WTC11 (cell line): ENCODE results near the gene CCDC69. TPM values are rescaled to one million over a fixed set of nuclear protein-coding genes. Genes with fewer than 3 reads are reported as not detected.
A peak's percentile ranks its signal among the peaks of the same experiment; 100 is the strongest.

Experiments
- ATAC-seq: fragments of 200-7000 bp; cut with Tn5 transposase; 2 replicates; pipeline ENCODE4 v1.10.0; 2021; ENCODE audit warnings: mild to moderate bottlenecking, moderate library complexity
- CTCF ChIA-PET: fragments of 300-600 bp; sonication (Branson Sonifier 250); formaldehyde crosslinking; loops from one replicate; lab custom pipeline; 2021; ENCODE audit warnings: antibody characterized with exemption; lab: Charles Lee
- POLR2A ChIA-PET: fragments of 350-600 bp; sonication (Branson Sonifier 250); formaldehyde crosslinking; loops from one replicate; lab custom pipeline; 2021; ENCODE audit warnings: antibody characterized with exemption; lab: Charles Lee
- DNase-seq: peaks from one replicate; pipeline ENCODE4 v3.0.0; 2021; ENCODE audit warnings: low spot score
- H3K27ac Mint-ChIP-seq: 2 replicates; pipeline ENCODE4 v1.8.0; 2021; ENCODE audit warnings: mixed read lengths
- H3K27me3 Mint-ChIP-seq: 2 replicates; pipeline ENCODE4 v1.8.0; 2021; ENCODE audit warnings: low read depth, mild to moderate bottlenecking, moderate library complexity, mixed read lengths
- H3K36me3 Mint-ChIP-seq: 2 replicates; pipeline ENCODE4 v1.8.0; 2021; ENCODE audit warnings: mixed read lengths
- H3K4me1 Mint-ChIP-seq: 2 replicates; pipeline ENCODE4 v1.8.0; 2022; ENCODE audit warnings: mixed read lengths
- H3K4me3 Mint-ChIP-seq: 2 replicates; pipeline ENCODE4 v1.8.0; 2021; ENCODE audit warnings: mild to moderate bottlenecking, moderate library complexity, mixed read lengths
- H3K9me3 Mint-ChIP-seq: 2 replicates; pipeline ENCODE4 v1.8.0; 2021; ENCODE audit warnings: mixed read lengths
- ATF3 ChIP-seq: sonication (generic); formaldehyde crosslinking; conservative IDR thresholded peaks from 2 replicates; pipeline ENCODE4 v1.8.1; 2022; ENCODE audit warnings: mild to moderate bottlenecking, missing genetic modification reagents
- E2F4 ChIP-seq: sonication (generic); formaldehyde crosslinking; IDR thresholded peaks from 2 replicates; pipeline ENCODE4 v1.8.1; 2022; ENCODE audit warnings: low read depth, mild to moderate bottlenecking, moderate library complexity, missing genetic modification reagents, borderline replicate concordance
- ESRRA ChIP-seq: sonication (generic); formaldehyde crosslinking; IDR thresholded peaks from 2 replicates; pipeline ENCODE4 v1.8.1; 2022; ENCODE audit warnings: mild to moderate bottlenecking, missing genetic modification reagents, borderline replicate concordance
- HMGA2 ChIP-seq: fragments of 250-450 bp; sonication (Bioruptor Pico); IDR thresholded peaks from 2 replicates; pipeline ENCODE4 v1.4.0; 2021; ENCODE audit warnings: mild to moderate bottlenecking, moderate library complexity
- JUN ChIP-seq: sonication (generic); formaldehyde crosslinking; IDR thresholded peaks from 2 replicates; pipeline ENCODE4 v1.8.0; 2023; ENCODE audit warnings: mild to moderate bottlenecking, missing genetic modification reagents
- NFATC4 ChIP-seq: fragments of 250-450 bp; sonication (Bioruptor Pico); IDR thresholded peaks from 2 replicates; pipeline ENCODE4 v1.9.0; 2021; ENCODE audit warnings: mild to moderate bottlenecking
- NFYB ChIP-seq: sonication (generic); formaldehyde crosslinking; conservative IDR thresholded peaks from 2 replicates; pipeline ENCODE4 v1.8.0; 2022; ENCODE audit warnings: low read depth, missing genetic modification reagents
- NR2C2 ChIP-seq: sonication (generic); formaldehyde crosslinking; IDR thresholded peaks from 2 replicates; pipeline ENCODE4 v1.8.0; 2022; ENCODE audit warnings: mild to moderate bottlenecking, missing genetic modification reagents
- NR3C1 ChIP-seq: sonication (generic); formaldehyde crosslinking; conservative IDR thresholded peaks from 2 replicates; pipeline ENCODE4 v1.8.1; 2023; ENCODE audit warnings: low read depth, mild to moderate bottlenecking, missing genetic modification reagents
- TCF7 ChIP-seq: sonication (generic); formaldehyde crosslinking; IDR thresholded peaks from 2 replicates; pipeline ENCODE4 v1.8.0; 2022; ENCODE audit warnings: mild to moderate bottlenecking, low read depth, missing genetic modification reagents, moderate library complexity
- TEAD1 ChIP-seq: sonication (generic); formaldehyde crosslinking; IDR thresholded peaks from 2 replicates; pipeline ENCODE4 v1.8.0; 2022; ENCODE audit warnings: mild to moderate bottlenecking, missing genetic modification reagents
- ZBTB43 ChIP-seq: sonication (generic); formaldehyde crosslinking; IDR thresholded peaks from 2 replicates; pipeline ENCODE4 v1.8.1; 2023; ENCODE audit warnings: mild to moderate bottlenecking, missing genetic modification reagents
- ZNF121 ChIP-seq: sonication (generic); formaldehyde crosslinking; IDR thresholded peaks from 2 replicates; pipeline ENCODE4 v1.8.0; 2023; ENCODE audit warnings: missing genetic modification reagents
- ZNF138 ChIP-seq: sonication (generic); formaldehyde crosslinking; conservative IDR thresholded peaks from 2 replicates; pipeline ENCODE4 v1.8.1; 2022; ENCODE audit warnings: mild to moderate bottlenecking, moderate library complexity, missing genetic modification reagents
- ZNF219 ChIP-seq: sonication (generic); formaldehyde crosslinking; IDR thresholded peaks from 2 replicates; pipeline ENCODE4 v1.8.0; 2023; ENCODE audit warnings: missing genetic modification reagents, mild to moderate bottlenecking, borderline replicate concordance
- ZNF423 ChIP-seq: fragments of 250-450 bp; sonication (Bioruptor Pico); IDR thresholded peaks from 2 replicates; pipeline ENCODE4 v2.1.2; 2022; ENCODE audit warnings: mild to moderate bottlenecking, moderate library complexity
- total RNA-seq: library from RNA; stranded (reverse); gene quantifications from 3 replicates; pipeline ENCODE4 v1.2.3, GENCODE V29; 2021
- TF ChIP-seq, protein P1 (sequence below): sonication (generic); formaldehyde crosslinking; IDR thresholded peaks from 2 replicates; pipeline ENCODE4 v1.8.0; 2023; ENCODE audit warnings: missing genetic modification reagents
- TF ChIP-seq, protein P2 (sequence below): fragments of 250-450 bp; sonication (Bioruptor Pico); IDR thresholded peaks from 2 replicates; pipeline ENCODE4 v1.9.0; 2021; ENCODE audit warnings: moderate library complexity, mild to moderate bottlenecking, inconsistent platforms, borderline replicate concordance
- TF ChIP-seq, protein P3 (sequence below): sonication (generic); formaldehyde crosslinking; IDR thresholded peaks from 2 replicates; pipeline ENCODE4 v1.8.0; 2023; ENCODE audit warnings: mild to moderate bottlenecking, missing genetic modification reagents
- TF ChIP-seq, protein P4 (sequence below): sonication (generic); formaldehyde crosslinking; IDR thresholded peaks from 2 replicates; pipeline ENCODE4 v1.8.1; 2023; ENCODE audit warnings: mild to moderate bottlenecking, moderate library complexity, missing genetic modification reagents

CCDC69 gene
- total RNA-seq, 1 experiment from 2014 or later: 12.4 TPM

- Mint-ChIP-seq H3K9me3 (no peaks in the 10 kb centered on the region), H3K27me3 (peaks cover 6% of the 10 kb centered on the region), H3K4me1 (peaks cover 28% of the 10 kb centered on the region), H3K27ac (no peak overlapping the region; the same call in 1 of the 2 replicates), H3K36me3 (no peaks in the 10 kb centered on the region), H3K4me3 (peak overlapping the region; percentile 32; the same call in 1 of the 2 replicates)
- DNase-seq: no peak
- ATAC-seq: no peak
- CTCF ChIA-PET: interaction anchor here (1.2 to 3.8 kb wide), 3 partner anchors 12 to 66 kb away, joined by 8 to 70 read pairs (median 20); no protein-coding TSS in a partner anchor
- TF ChIP-seq, protein P1, sequence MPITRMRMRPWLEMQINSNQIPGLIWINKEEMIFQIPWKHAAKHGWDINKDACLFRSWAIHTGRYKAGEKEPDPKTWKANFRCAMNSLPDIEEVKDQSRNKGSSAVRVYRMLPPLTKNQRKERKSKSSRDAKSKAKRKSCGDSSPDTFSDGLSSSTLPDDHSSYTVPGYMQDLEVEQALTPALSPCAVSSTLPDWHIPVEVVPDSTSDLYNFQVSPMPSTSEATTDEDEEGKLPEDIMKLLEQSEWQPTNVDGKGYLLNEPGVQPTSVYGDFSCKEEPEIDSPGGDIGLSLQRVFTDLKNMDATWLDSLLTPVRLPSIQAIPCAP (CRISPR knock-in tag): no peak
- peak; percentile 49; the same call in 1 of the 2 replicates for TF ChIP-seq NFYB (CRISPR knock-in tag)
- POLR2A ChIA-PET: no interaction called here
Measured at GRCh38 chr5:151251001-151251551, 27.2 kb upstream of the CCDC69 start.

GRCh38 chr5:151250346-151251000 lies 26.6 kb upstream of the CCDC69 start:
- H3K27ac Mint-ChIP-seq: peak overlapping the region; percentile 86
- ChIA-PET CTCF (interaction anchor here (0.6 to 1.2 kb wide), 4 partner anchors 9 to 254 kb away, joined by 3 to 8 read pairs (median 3); no protein-coding TSS in a partner anchor), POLR2A (no interaction called here)
- H3K4me1 Mint-ChIP-seq: peaks cover 28% of the 10 kb centered on the region
- no peaks in the 10 kb centered on the region for H3K36me3 Mint-ChIP-seq
- TF ChIP-seq NFYB (CRISPR knock-in tag) (no peak), NR2C2 (CRISPR knock-in tag) (no peak), JUN (CRISPR knock-in tag) (no peak), ATF3 (no peak)
- no peak for ATAC-seq
- H3K27me3 Mint-ChIP-seq: peaks cover 6% of the 10 kb centered on the region
- H3K9me3 Mint-ChIP-seq: no peaks in the 10 kb centered on the region
- H3K4me3 Mint-ChIP-seq: no peak overlapping the region
- DNase-seq: no peak

DNA sequence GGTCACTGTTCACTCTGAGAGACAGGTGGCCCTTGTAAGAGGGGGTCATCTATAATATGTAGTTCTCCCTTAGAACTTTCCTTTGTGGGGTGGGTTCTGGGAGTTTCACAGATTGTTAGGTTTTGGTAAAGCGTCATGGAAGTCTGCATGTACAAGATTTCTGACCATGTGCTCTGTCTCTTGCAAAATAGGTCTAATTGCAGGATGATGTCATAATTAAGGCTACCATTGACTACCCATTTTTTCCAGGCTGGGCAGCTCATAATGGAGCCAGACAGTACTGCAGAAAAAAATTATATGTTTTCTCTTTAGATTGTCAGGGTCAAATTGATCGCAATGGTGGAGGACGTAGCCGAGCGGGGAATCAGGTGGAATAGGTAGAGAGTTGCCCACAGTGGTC lies 25.4 kb upstream of the CCDC69 start:
- CTCF ChIA-PET: interaction anchor here (0.6 kb wide), 1 partner anchor 134 kb away, joined by 3 read pairs; no protein-coding TSS in a partner anchor
- Mint-ChIP-seq H3K27me3 (peaks cover 6% of the 10 kb centered on the region), H3K4me3 (no peak overlapping the region), H3K36me3 (no peaks in the 10 kb centered on the region), H3K4me1 (peaks cover 28% of the 10 kb centered on the region), H3K27ac (no peak overlapping the region), H3K9me3 (no peaks in the 10 kb centered on the region)
- DNase-seq: no peak
- POLR2A ChIA-PET: no interaction called here
- no peak for ATAC-seq
- TF ChIP-seq TEAD1 (CRISPR knock-in tag) (no peak), ZNF219 (CRISPR knock-in tag) (no peak), ZNF138 (no peak), NFATC4 (no peak), ZBTB43 (no peak), TCF7 (CRISPR knock-in tag) (no peak), ESRRA (CRISPR knock-in tag) (no peak), E2F4 (CRISPR knock-in tag) (no peak), ZNF121 (CRISPR knock-in tag) (no peak), HMGA2 (no peak), ZNF423 (CRISPR knock-in tag) (no peak), JUN (CRISPR knock-in tag) (no peak), NR3C1 (CRISPR knock-in tag) (no peak)
- TF ChIP-seq, protein P2, sequence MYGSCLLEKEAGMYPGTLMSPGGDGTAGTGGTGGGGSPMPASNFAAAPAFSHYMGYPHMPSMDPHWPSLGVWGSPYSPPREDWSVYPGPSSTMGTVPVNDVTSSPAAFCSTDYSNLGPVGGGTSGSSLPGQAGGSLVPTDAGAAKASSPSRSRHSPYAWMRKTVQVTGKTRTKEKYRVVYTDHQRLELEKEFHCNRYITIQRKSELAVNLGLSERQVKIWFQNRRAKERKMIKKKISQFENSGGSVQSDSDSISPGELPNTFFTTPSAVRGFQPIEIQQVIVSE (CRISPR knock-in tag): no peak
- TF ChIP-seq, protein P3, sequence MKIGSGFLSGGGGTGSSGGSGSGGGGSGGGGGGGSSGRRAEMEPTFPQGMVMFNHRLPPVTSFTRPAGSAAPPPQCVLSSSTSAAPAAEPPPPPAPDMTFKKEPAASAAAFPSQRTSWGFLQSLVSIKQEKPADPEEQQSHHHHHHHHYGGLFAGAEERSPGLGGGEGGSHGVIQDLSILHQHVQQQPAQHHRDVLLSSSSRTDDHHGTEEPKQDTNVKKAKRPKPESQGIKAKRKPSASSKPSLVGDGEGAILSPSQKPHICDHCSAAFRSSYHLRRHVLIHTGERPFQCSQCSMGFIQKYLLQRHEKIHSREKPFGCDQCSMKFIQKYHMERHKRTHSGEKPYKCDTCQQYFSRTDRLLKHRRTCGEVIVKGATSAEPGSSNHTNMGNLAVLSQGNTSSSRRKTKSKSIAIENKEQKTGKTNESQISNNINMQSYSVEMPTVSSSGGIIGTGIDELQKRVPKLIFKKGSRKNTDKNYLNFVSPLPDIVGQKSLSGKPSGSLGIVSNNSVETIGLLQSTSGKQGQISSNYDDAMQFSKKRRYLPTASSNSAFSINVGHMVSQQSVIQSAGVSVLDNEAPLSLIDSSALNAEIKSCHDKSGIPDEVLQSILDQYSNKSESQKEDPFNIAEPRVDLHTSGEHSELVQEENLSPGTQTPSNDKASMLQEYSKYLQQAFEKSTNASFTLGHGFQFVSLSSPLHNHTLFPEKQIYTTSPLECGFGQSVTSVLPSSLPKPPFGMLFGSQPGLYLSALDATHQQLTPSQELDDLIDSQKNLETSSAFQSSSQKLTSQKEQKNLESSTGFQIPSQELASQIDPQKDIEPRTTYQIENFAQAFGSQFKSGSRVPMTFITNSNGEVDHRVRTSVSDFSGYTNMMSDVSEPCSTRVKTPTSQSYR (CRISPR knock-in tag): no peak
- TF ChIP-seq, protein P4, sequence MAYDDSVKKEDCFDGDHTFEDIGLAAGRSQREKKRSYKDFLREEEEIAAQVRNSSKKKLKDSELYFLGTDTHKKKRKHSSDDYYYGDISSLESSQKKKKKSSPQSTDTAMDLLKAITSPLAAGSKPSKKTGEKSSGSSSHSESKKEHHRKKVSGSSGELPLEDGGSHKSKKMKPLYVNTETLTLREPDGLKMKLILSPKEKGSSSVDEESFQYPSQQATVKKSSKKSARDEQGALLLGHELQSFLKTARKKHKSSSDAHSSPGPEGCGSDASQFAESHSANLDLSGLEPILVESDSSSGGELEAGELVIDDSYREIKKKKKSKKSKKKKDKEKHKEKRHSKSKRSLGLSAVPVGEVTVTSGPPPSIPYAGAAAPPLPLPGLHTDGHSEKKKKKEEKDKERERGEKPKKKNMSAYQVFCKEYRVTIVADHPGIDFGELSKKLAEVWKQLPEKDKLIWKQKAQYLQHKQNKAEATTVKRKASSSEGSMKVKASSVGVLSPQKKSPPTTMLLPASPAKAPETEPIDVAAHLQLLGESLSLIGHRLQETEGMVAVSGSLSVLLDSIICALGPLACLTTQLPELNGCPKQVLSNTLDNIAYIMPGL (CRISPR knock-in tag): no peak
